Inflammatory macrophage (primary cell): Measurements from ENCODE around the gene LPIN1.
"Not testable (repeated sequence)": the region's sequence is repeated elsewhere in the genome, so short reads cannot be mapped to it uniquely, and the experiment has no call there.

ENCODE experiments used
- DNase-seq, 2 donors: peaks; one replicate each; pipeline ENCODE4 v3.0.0-alpha.2; 2020 to 2022

The LPIN1 gene

GRCh38 chr2:11716689-11717321 lies 29.6 kb upstream of the LPIN1 start:
- DNase-seq, result peak in 1 of 2 donors; percentile 32

GRCh38 chr2:11717623-11718022 lies 28.8 kb upstream of the LPIN1 start:
- DNase-seq, result no peak

DNA sequence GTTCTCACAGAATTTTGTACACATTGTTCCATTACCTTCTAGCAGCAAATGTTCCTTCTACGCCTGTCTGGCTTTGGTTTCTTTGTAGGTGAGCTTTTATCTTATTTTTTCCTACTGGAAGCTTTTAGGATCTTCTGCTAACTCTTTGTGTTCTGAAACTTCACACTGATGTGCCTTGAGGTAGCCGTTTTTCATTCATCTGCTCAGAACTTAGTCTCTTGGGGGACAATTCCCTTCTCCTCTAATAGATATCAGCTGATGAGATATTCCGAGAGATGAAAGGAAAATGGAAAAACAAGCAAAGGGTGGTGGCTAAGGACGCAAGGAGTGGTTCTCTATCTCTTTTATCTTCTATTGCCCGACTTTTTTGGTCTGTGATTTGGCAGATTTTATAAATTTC lies 27.8 kb upstream of the LPIN1 start:
- no peak for DNase-seq

- no peak for DNase-seq
These were observed 27.0 kb upstream of the LPIN1 start for GRCh38 chr2:11719230-11719977.

DNA sequence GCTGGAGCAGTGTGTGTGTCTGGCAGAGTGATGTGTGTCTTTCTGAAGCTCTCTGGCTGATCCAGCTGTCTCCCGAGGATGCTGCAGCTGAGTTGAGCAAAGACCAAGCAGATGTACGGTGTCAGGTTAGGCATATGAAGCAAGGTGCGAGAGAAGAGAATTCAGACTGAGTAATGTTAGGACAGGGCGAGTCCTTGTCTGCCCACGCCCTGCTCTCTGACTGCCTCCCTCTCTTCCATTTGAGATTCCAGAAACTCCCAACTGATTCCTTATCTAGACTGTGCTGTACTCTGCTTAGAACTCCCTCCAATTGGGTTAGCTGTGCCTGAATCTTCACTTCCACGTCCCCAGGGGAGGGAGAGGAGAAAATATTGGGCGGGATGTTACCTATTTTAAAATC lies 25.7 kb upstream of the LPIN1 start:
- no peak for DNase-seq

GRCh38 chr2:11722292-11723060 lies 24.0 kb upstream of the LPIN1 start:
- no peak for DNase-seq

GRCh38 chr2:11723061-11723371 lies 23.4 kb upstream of the LPIN1 start:
- DNase-seq, result no peak

DNA sequence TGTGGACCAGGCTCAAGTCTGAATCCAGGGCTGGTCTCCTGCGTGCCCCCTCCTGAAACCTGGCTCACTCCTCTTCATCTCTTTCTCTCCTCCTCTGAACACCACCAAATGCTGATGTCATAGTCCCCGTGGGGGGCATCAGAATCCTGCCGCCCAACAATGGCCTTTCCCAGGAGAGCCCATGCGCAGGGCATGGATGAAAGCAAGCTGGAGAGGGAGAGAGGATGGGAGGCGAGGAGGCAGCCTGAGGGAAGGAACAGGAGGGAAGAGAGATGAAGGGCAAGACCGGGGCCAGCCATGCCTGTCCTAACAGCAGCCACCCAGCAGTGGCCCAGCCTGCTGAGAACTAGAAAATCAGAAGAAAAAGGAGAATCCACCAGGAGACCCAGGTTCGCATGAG lies 22.3 kb upstream of the LPIN1 start:
- no peak for DNase-seq

- no peak for DNase-seq
These were observed 20.0 kb upstream of the LPIN1 start for GRCh38 chr2:11726384-11726783.

- peak; percentile 13 to 25 for DNase-seq
These were observed 16.8 kb upstream of the LPIN1 start for GRCh38 chr2:11729362-11730212.

- DNase-seq, result not testable (repeated sequence)
These were observed 15.0 kb upstream of the LPIN1 start for GRCh38 chr2:11731214-11731984.

- no peak for DNase-seq
These were observed 13.8 kb upstream of the LPIN1 start for GRCh38 chr2:11732587-11732986.

DNA sequence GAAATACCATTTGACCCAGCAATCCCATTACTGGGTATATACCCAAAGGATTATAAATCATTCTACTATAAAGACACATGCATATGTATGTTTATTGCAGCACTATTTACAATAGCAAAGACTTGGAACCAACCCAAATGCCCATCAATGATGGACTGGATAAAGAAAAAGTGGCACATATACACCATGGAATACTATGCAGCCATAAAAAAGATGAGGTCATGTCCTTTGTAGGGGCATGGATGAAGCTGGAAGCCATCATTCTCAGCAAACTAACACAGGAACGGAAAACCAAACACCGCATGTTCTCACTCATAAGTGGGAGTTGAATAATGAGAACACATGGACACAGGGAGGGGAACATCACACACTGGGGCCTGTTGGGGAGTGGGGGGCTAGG lies 8.6 kb upstream of the LPIN1 start:
- not testable (repeated sequence) for DNase-seq

GRCh38 chr2:11738589-11739436 lies 7.6 kb upstream of the LPIN1 start:
- DNase-seq, result peak; percentile 62 to 69

- no peak for DNase-seq
These were observed 5.7 kb upstream of the LPIN1 start for GRCh38 chr2:11740723-11741122.

GRCh38 chr2:11742317-11742701 lies 4.1 kb upstream of the LPIN1 start:
- no peak for DNase-seq

- DNase-seq, result no peak
These were observed 3.6 kb upstream of the LPIN1 start for GRCh38 chr2:11742702-11743357.

DNA sequence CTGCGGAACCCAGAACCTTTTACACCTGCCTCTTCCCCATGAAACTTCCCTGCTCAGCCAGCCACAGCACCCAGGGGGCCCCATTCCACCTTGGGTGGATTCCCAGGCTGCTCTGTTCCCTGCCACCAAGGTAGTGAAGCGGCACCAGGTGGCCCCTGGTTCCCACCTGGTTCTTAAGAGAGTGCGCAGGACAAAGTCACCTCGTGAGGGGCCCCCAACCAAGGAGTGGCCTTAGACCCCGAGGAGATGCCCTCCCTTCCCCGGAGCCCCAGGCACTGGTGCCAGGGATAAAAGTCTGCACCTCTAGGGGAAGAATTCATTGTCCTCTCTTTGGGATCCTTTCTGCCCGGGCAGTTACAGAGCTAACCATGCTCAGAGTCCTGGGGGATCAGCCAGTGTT lies 3.1 kb upstream of the LPIN1 start:
- DNase-seq, result no peak

DNA sequence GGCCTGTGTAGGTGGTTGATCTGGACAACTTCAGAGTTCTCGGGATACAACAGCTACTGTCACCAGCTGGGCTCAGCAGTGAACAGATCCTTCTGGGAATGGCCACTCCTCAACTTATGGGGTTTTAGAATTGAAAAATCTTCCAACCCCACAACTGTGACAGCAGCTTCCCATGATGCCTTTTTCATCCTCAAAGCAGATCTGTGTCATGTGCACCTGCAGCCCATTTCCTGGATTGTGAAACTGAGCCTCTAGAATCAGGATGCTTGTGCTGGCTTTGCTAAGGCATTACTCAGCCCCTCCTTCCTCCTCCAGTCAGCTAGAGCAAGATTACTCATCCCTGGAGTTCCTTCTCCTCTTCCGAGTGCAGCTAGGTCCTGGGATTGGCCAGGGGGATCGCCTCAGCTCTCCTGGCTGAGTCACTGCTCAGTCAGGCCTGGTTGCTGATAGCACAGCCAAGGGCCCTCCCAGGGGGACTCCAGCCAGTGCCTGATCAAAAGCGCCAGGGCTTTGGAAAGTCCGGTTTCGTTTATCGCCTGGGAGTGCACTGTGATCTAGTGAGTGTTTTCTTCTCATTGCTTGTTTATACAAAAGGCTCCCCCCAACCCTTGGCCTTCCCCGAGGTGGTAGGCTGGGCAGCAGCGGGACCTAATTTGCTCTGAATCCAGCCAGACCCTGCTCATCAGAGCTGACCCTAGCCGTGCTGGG lies 2.4 kb upstream of the LPIN1 start:
- peak; percentile 98 to 99 for DNase-seq
